NCI-H2171 treated with DMSO at 0.1 percent for 48 hours (cell line): ENCODE measurements around the gene DNAJC7.

Experiments
- DNase-seq: peaks from one replicate; lab custom pipeline; 2025; lab: John Stamatoyannopoulos, UW

The DNAJC7 gene

GRCh38 chr17:41975099-41976083, 41.8 kb downstream of the DNAJC7 start:
- DNase-seq, result no peak

- no peak for DNase-seq
Measured at GRCh38 chr17:41974658-41975057, 42.6 kb downstream of the DNAJC7 start.

GRCh38 chr17:41974031-41974430, 43.2 kb downstream of the DNAJC7 start:
- no peak for DNase-seq

GRCh38 chr17:41973408-41973811, 43.8 kb downstream of the DNAJC7 start:
- DNase-seq, result no peak

GRCh38 chr17:41972571-41973407, 44.5 kb downstream of the DNAJC7 start:
- DNase-seq, result peak; percentile 66

GRCh38 chr17:41971721-41972523, 45.3 kb downstream of the DNAJC7 start:
- no peak for DNase-seq

- DNase-seq, result no peak
Measured at GRCh38 chr17:41970901-41971331, 46.3 kb downstream of the DNAJC7 start.

GRCh38 chr17:41968676-41969075, 48.6 kb downstream of the DNAJC7 start:
- no peak for DNase-seq

- DNase-seq, result no peak
Measured at GRCh38 chr17:41967921-41968578, 49.2 kb downstream of the DNAJC7 start.

- no peak for DNase-seq
Measured at GRCh38 chr17:41967141-41967920, 49.9 kb downstream of the DNAJC7 start.

GRCh38 chr17:41966463-41967140, 50.6 kb downstream of the DNAJC7 start, which contains the start of gene CNP:
Gene CNP, plus strand, starts transcription at chr17:41966795. Its CDS starts 90 bp downstream, at chr17:41966885.
- peak; percentile 80 for DNase-seq

- peak; percentile 96 for DNase-seq
Measured at GRCh38 chr17:41965694-41966462, 51.4 kb downstream of the DNAJC7 start.

GRCh38 chr17:41962768-41963434, 54.3 kb downstream of the DNAJC7 start:
- DNase-seq, result peak; percentile 88

- peak; percentile 87 for DNase-seq
Measured at GRCh38 chr17:41962111-41962510, 55.1 kb downstream of the DNAJC7 start.

GRCh38 chr17:41959336-41960095, 57.7 kb downstream of the DNAJC7 start:
- no peak for DNase-seq

- DNase-seq, result no peak
Measured at GRCh38 chr17:41959030-41959335, 58.3 kb downstream of the DNAJC7 start.

GRCh38 chr17:41957869-41958439, 59.3 kb downstream of the DNAJC7 start:
- DNase-seq, result no peak
